Spinal cord (tissue), 10 donors: Measurements from ENCODE around the gene ATAD1. TPM values are rescaled to one million over a fixed set of nuclear protein-coding genes. Genes with fewer than 3 reads are reported as not detected.
"Not testable (repeated sequence)": the region's sequence is repeated elsewhere in the genome, so short reads cannot be mapped to it uniquely, and the experiment has no call there.

ENCODE experiments used
- DNase-seq, 6 donors: peaks; one replicate each; pipeline versions ENCODE4 v3.0.0 to v3.0.0-alpha.2; 2013 to 2015; ENCODE audit warnings: low spot score in 6 of 6, low read depth in 4 of 6
- H3K27ac ChIP-seq: one replicate; pipeline ENCODE4 v1.5.1; 2013; ENCODE audit warnings: low read depth, low read length, control low read depth
- H3K27me3 ChIP-seq: one replicate; pipeline ENCODE4 v1.6.1; 2013; ENCODE audit warnings: low read length; ENCODE audit not compliant: control insufficient read depth, insufficient read depth
- H3K36me3 ChIP-seq: one replicate; pipeline ENCODE4 v1.6.1; 2013; ENCODE audit warnings: low read length; ENCODE audit not compliant: control insufficient read depth, insufficient read depth
- H3K4me1 ChIP-seq: one replicate; pipeline ENCODE4 v1.6.1; 2013; ENCODE audit warnings: low read length; ENCODE audit not compliant: control insufficient read depth, insufficient read depth
- H3K4me3 ChIP-seq: one replicate; pipeline ENCODE4 v1.5.1; 2013; ENCODE audit warnings: low read depth, low read length, control low read depth
- H3K9me3 ChIP-seq: one replicate; pipeline ENCODE4 v1.6.1; 2013; ENCODE audit warnings: low read length; ENCODE audit not compliant: control insufficient read depth, insufficient read depth
- WGBS: methylation state at CpG from one replicate; pipeline ENCODE4 v1.1.5; 2013; ENCODE audit warnings: missing lambda C conversion rate; ENCODE audit not compliant: insufficient coverage; 5-methylcytosine and 5-hydroxymethylcytosine counted together
- polyA plus RNA-seq, 2 donors: library from polyadenylated mRNA; unstranded; fragments of 120-200 nt; gene quantifications; one replicate each; pipeline ENCODE4 v1.2.1, GENCODE V29; 2013; ENCODE audit not compliant: insufficient read length in 2 of 2
- total RNA-seq, 2 donors: library from RNA; depleted of rRNA in 1 of 2; stranded (reverse); fragments of 120-200 nt in 1 of 2; fragments of >200 nt in 1 of 2; gene quantifications; one replicate each; pipeline versions ENCODE4 v1.2.3 to v1.2.4, GENCODE V29; 2013 to 2014
- donor health status: healthy.

Gene ATAD1
- total and polyA plus RNA-seq, 4 donors = 52.7 to 91.5 (median 60.7) TPM

DNA sequence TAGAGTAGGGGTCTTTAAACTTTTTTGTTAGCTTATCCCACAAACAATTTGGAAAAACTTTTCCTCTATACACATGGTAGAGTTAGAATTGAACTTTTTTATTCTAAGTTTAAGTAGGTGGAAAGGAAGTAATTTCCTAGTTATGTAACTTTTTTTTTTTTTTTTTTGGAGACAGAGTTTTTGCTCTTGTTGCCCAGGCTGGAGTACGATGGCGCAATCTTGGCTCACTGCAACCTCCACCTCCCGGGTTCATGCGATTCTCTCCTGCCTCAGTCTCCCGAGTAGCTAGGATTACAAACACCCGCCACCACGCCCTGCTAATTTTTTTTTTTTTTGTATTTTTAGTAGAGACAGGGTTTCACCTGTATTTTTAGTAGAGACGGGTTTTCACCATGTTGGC is 28.7 kb upstream of the ATAD1 start:
- not testable (repeated sequence) for H3K4me3 ChIP-seq, H3K9me3 ChIP-seq, DNase-seq, H3K27ac ChIP-seq, H3K36me3 ChIP-seq, H3K4me1 ChIP-seq, H3K27me3 ChIP-seq
- no CpG with 5 or more reads among the region's 8 CpGs for WGBS

- WGBS = 81% methylated on average over 3 of the region's 7 CpGs
- no peak overlapping the region for H3K27ac ChIP-seq
- H3K27me3 ChIP-seq = no peaks in the 10 kb centered on the region
- no peaks in the 10 kb centered on the region for H3K4me1 ChIP-seq
- no peaks in the 10 kb centered on the region for H3K9me3 ChIP-seq
- no peaks in the 10 kb centered on the region for H3K36me3 ChIP-seq
- no peak overlapping the region for H3K4me3 ChIP-seq
- peak in 1 of 6 donors; percentile 9 for DNase-seq
Measured at GRCh38 chr10:87846023-87846422, 28.0 kb upstream of the ATAD1 start.

DNA sequence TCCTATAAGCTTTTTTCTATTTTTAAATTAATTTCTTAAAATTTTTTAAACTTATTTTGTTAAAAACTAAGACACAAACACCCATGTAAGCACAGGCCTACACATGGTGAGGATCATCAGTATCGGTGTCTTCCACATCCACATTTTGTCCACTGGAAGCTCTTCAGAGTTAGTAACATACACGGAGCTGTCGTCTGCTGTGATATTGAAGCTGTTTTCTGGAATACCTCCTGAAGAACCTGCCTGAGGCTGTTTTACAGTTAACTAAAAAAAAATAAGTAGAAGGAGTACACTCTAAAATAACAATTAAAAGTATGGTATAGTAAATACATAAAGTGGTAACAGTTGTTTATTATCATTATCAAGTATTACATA is 27.6 kb upstream of the ATAD1 start:
- WGBS = no CpG with 5 or more reads among the region's 3 CpGs
- no peak overlapping the region for H3K27ac ChIP-seq
- no peaks in the 10 kb centered on the region for H3K27me3 ChIP-seq
- no peaks in the 10 kb centered on the region for H3K4me1 ChIP-seq
- H3K4me3 ChIP-seq = no peak overlapping the region
- no peaks in the 10 kb centered on the region for H3K9me3 ChIP-seq
- no peak for DNase-seq
- H3K36me3 ChIP-seq = no peaks in the 10 kb centered on the region

DNA sequence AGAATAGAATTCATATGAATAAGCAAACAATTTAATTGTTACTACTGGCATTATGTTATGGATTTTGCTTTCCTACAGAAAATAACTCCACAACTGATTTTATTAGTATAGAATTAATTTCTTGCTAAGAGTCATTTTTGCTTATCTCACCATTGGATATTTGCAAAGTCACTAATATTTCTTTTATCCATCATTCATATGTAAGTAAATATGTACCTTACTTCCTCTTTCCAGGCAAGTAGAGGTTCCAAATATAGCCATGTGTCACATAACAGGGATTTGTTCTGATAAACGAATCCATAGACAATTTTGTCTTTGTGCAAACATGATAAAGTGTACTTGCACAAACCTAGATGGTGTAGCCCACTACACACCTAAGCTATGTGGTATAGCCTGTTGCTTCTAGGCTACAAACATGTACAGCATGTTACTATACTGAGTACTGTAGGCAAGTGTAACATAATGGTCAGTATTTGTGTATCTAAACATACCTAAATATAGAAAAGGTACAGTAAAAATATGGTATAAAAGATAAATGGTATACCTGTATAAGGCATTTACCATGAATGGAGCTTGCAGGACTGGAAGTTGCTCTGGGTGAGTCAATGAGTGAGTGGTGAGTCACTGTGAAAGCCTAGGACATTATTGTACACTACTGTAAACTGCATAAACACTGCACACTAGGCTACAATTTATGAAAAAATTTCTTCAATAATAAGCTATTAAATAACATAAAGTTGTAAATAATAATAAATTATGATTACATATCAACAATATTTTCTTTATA is 27.0 kb upstream of the ATAD1 start:
- no peak for DNase-seq
- H3K27ac ChIP-seq = no peak overlapping the region
- H3K36me3 ChIP-seq = no peaks in the 10 kb centered on the region
- no peaks in the 10 kb centered on the region for H3K9me3 ChIP-seq
- WGBS = no CpG with 5 or more reads among the region's 1 CpG
- no peaks in the 10 kb centered on the region for H3K27me3 ChIP-seq
- no peak overlapping the region for H3K4me3 ChIP-seq
- no peaks in the 10 kb centered on the region for H3K4me1 ChIP-seq

- Histone ChIP-seq H3K27me3 (no peaks in the 10 kb centered on the region), H3K27ac (no peak overlapping the region), H3K4me1 (no peaks in the 10 kb centered on the region), H3K36me3 (no peaks in the 10 kb centered on the region), H3K9me3 (no peaks in the 10 kb centered on the region), H3K4me3 (no peak overlapping the region)
- WGBS = 100% methylated on average over 4 of the region's 4 CpGs
- DNase-seq = no peak
Measured at GRCh38 chr10:87843714-87844113, 25.7 kb upstream of the ATAD1 start.

- Histone ChIP-seq H3K4me1 (no peaks in the 10 kb centered on the region), H3K9me3 (no peaks in the 10 kb centered on the region), H3K27me3 (no peaks in the 10 kb centered on the region), H3K4me3 (no peak overlapping the region), H3K36me3 (no peaks in the 10 kb centered on the region), H3K27ac (no peak overlapping the region)
- DNase-seq = no peak
Measured at GRCh38 chr10:87842776-87843497, 24.9 kb upstream of the ATAD1 start.

GRCh38 chr10:87842220-87842641 is 24.2 kb upstream of the ATAD1 start:
- no peak for DNase-seq
- no peaks in the 10 kb centered on the region for H3K9me3 ChIP-seq
- no peaks in the 10 kb centered on the region for H3K27me3 ChIP-seq
- WGBS = no CpG with 5 or more reads among the region's 1 CpG
- H3K36me3 ChIP-seq = no peaks in the 10 kb centered on the region
- H3K4me1 ChIP-seq = no peaks in the 10 kb centered on the region
- no peak overlapping the region for H3K27ac ChIP-seq
- no peak overlapping the region for H3K4me3 ChIP-seq

GRCh38 chr10:87841186-87841585 is 23.2 kb upstream of the ATAD1 start:
- H3K36me3 ChIP-seq = no peaks in the 10 kb centered on the region
- DNase-seq = no peak
- H3K4me1 ChIP-seq = no peaks in the 10 kb centered on the region
- no peak overlapping the region for H3K27ac ChIP-seq
- no peaks in the 10 kb centered on the region for H3K9me3 ChIP-seq
- H3K27me3 ChIP-seq = no peaks in the 10 kb centered on the region
- no peak overlapping the region for H3K4me3 ChIP-seq
- WGBS = 100% methylated on average over 2 of the region's 3 CpGs

DNA sequence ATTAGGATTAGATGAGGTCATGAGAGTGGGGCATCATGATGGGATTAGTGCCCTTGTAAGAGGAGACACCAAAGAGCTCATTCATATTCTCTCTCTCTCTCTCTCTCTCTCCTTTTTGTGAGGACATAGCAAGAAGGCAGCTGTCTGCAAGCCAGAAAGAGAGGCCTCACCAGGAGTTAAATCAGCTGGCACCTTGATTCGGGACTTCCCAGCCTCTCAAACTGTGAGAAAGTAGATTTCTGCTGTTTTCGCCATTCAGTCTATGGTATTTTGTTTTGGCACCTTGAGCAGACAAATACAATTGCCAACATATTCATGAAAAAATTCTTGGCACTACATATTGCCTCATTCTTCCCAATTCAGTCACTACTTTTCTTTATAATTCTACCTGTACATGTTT is 20.6 kb upstream of the ATAD1 start:
- DNase-seq = no peak
- H3K27ac ChIP-seq = no peak overlapping the region
- no peak overlapping the region for H3K4me3 ChIP-seq
- H3K9me3 ChIP-seq = no peaks in the 10 kb centered on the region
- no peaks in the 10 kb centered on the region for H3K27me3 ChIP-seq
- H3K4me1 ChIP-seq = no peaks in the 10 kb centered on the region
- no peaks in the 10 kb centered on the region for H3K36me3 ChIP-seq
- 100% methylated on average over 1 of the region's 2 CpGs for WGBS

- Histone ChIP-seq H3K4me3 (no peak overlapping the region), H3K27ac (no peak overlapping the region), H3K27me3 (no peaks in the 10 kb centered on the region), H3K4me1 (no peaks in the 10 kb centered on the region), H3K36me3 (no peaks in the 10 kb centered on the region), H3K9me3 (no peaks in the 10 kb centered on the region)
- no peak for DNase-seq
Measured at GRCh38 chr10:87837445-87837844, 19.4 kb upstream of the ATAD1 start.
